ENCODE measurements around the gene NDUFA5. TPM values are rescaled to one million over a fixed set of nuclear protein-coding genes. Genes with fewer than 3 reads are reported as not detected.

The NDUFA5 gene
- total and polyA plus RNA-seq, 10 donors: 40.6 to 85.2 (median 54.2) TPM

GRCh38 chr7:123562121-123562520 is 4.5 kb upstream of the NDUFA5 start:
- Histone ChIP-seq H3K9me3 (no peaks in the 10 kb centered on the region), H3K4me3 (no peak overlapping the region), H3K4me1 (peaks cover 0 to 11% (median 3%) of the 10 kb centered on the region in 6 donors), H3K36me3 (no peaks in the 10 kb centered on the region), H3K27ac (no peak overlapping the region), H3K27me3 (replicated peaks in 1 of 7) (no peaks in the 10 kb centered on the region)
- intact Hi-C loops (cut with DNase I; ENCODE audit: low total_unique reads): no loop called here
- no peak for TF ChIP-seq POLR2AphosphoS5 (IDR thresholded peaks at IDR 0.05)
- TF ChIP-seq POLR2A (IDR thresholded peaks at IDR 0.05): no peak
- no peak for TF ChIP-seq CTCF (IDR thresholded peaks at IDR 0.05 in 8 of 11, conservative IDR thresholded peaks at IDR 0.05 in 3 of 11)
- DNase-seq: no peak

GRCh38 chr7:123558289-123558874 is 764 bp upstream of the NDUFA5 start:
- intact Hi-C loops (cut with DNase I; ENCODE audit: low total_unique reads): no loop called here
- WGBS, 5 donors: 65 to 73% (median 69%) methylated on average over 4 of the region's 4 CpGs
- H3K27ac ChIP-seq: peak overlapping the region; percentile 66 to 90 (median 85)

GRCh38 chr7:123557016-123557397 is 611 bp downstream of the NDUFA5 start:
- peak overlapping the region; percentile 69 to 91 (median 83) for H3K4me3 ChIP-seq
- intact Hi-C loops (cut with DNase I; ENCODE audit: low total_unique reads): no loop called here
- peak overlapping the region; percentile 63 to 90 (median 85) for H3K27ac ChIP-seq
- H3K9me3 ChIP-seq: peaks cover 0 to 4% (median 0%) of the 10 kb centered on the region in 8 donors
- TF ChIP-seq POLR2AphosphoS5 (IDR thresholded peaks at IDR 0.05) (no peak), POLR2A (IDR thresholded peaks at IDR 0.05) (no peak), CTCF (IDR thresholded peaks at IDR 0.05 in 8 of 11, conservative IDR thresholded peaks at IDR 0.05 in 3 of 11) (no peak)
- peaks cover 6 to 57% (median 39%) of the 10 kb centered on the region in 6 donors for H3K4me1 ChIP-seq
- H3K36me3 ChIP-seq: peaks cover 0 to 35% (median 0%) of the 10 kb centered on the region in 6 donors
- 3 to 7% (median 4%) methylated on average over 12 of the region's 12 CpGs for WGBS, 5 donors
- H3K27me3 ChIP-seq (replicated peaks in 1 of 7): no peaks in the 10 kb centered on the region
- no peak for DNase-seq

More at GRCh38 chr7:123558289-123558874, 764 bp upstream of the NDUFA5 start:
- H3K27me3 ChIP-seq (replicated peaks in 1 of 7): no peaks in the 10 kb centered on the region
- TF ChIP-seq CTCF (IDR thresholded peaks at IDR 0.05 in 8 of 11, conservative IDR thresholded peaks at IDR 0.05 in 3 of 11) (no peak), POLR2AphosphoS5 (IDR thresholded peaks at IDR 0.05) (no peak), POLR2A (IDR thresholded peaks at IDR 0.05) (no peak)
- DNase-seq: no peak
- peaks cover 0 to 21% (median 0%) of the 10 kb centered on the region in 6 donors for H3K36me3 ChIP-seq
- H3K4me3 ChIP-seq: peak overlapping the region; percentile 69 to 91 (median 83)
- no peaks in the 10 kb centered on the region for H3K9me3 ChIP-seq
- peaks cover 6 to 48% (median 36%) of the 10 kb centered on the region in 6 donors for H3K4me1 ChIP-seq

GRCh38 chr7:123555484-123555883 is 2.1 kb downstream of the NDUFA5 start:
- TF ChIP-seq CTCF (IDR thresholded peaks at IDR 0.05 in 8 of 11, conservative IDR thresholded peaks at IDR 0.05 in 3 of 11): no peak
- no peak for TF ChIP-seq POLR2A (IDR thresholded peaks at IDR 0.05)
- TF ChIP-seq POLR2AphosphoS5 (IDR thresholded peaks at IDR 0.05): no peak
- Histone ChIP-seq H3K27me3 (replicated peaks in 1 of 7) (no peaks in the 10 kb centered on the region), H3K4me1 (peaks cover 6 to 57% (median 39%) of the 10 kb centered on the region in 6 donors), H3K4me3 (no peak overlapping the region), H3K36me3 (peaks cover 0 to 48% (median under 1%) of the 10 kb centered on the region in 6 donors), H3K9me3 (peaks cover 0 to 4% (median 0%) of the 10 kb centered on the region in 8 donors), H3K27ac (no peak overlapping the region)
- no peak for DNase-seq
- intact Hi-C loops (cut with DNase I; ENCODE audit: low total_unique reads): no loop called here
